ENCODE data around the gene CAPN3. TPM values are rescaled to one million over a fixed set of nuclear protein-coding genes. Genes with fewer than 3 reads are reported as not detected.
A peak's percentile ranks its signal among the peaks of the same experiment; 100 is the strongest.

The CAPN3 gene
- total and polyA plus RNA-seq, 12 donors: 3.3 to 72.9 (median 8.5) TPM

DNA sequence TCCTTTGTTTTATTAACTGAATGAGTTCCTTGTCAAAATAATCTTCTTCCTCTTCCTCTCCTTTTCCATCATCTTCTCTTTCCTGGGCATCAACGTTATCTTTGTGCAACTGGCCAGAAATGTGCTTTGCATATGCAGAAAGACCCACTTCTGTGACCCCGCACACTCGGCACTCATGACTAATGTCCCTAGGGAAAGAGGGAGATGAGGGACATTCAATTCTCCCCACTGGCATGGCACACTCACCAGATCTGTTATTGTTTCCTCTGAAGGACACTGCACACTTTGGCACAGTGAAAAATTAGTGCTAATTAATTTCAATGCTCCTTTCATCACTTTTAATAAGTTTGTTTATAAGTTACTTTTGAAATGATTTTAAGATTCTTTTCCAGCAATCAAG is 97.7 kb downstream of the CAPN3 start:
- no peak for TF ChIP-seq POLR2A (IDR thresholded peaks at IDR 0.05)
- TF ChIP-seq CTCF (IDR thresholded peaks at IDR 0.05): no peak
- Histone ChIP-seq H3K4me3 (peak overlapping the region in 1 of 4 donors; percentile 40), H3K9me3 (replicated peaks in 1 of 3) (no peaks in the 10 kb centered on the region), H3K36me3 (replicated peaks in 1 of 2) (peaks cover 0 to 4% of the 10 kb centered on the region in 2 donors), H3K4me1 (replicated peaks in 1 of 2) (peaks cover 10 to 44% of the 10 kb centered on the region in 2 donors), H3K27ac (peak overlapping the region; percentile 24 to 92 (median 71)), H3K27me3 (no peaks in the 10 kb centered on the region)
- intact Hi-C loops (cut with DNase I): no loop called here
- DNase-seq: peak in 4 of 7 donors; percentile 14 to 34 (median 20)
- WGBS, 4 donors: 17 to 29% (median 20%) methylated on average over 3 of the region's 3 CpGs

DNA sequence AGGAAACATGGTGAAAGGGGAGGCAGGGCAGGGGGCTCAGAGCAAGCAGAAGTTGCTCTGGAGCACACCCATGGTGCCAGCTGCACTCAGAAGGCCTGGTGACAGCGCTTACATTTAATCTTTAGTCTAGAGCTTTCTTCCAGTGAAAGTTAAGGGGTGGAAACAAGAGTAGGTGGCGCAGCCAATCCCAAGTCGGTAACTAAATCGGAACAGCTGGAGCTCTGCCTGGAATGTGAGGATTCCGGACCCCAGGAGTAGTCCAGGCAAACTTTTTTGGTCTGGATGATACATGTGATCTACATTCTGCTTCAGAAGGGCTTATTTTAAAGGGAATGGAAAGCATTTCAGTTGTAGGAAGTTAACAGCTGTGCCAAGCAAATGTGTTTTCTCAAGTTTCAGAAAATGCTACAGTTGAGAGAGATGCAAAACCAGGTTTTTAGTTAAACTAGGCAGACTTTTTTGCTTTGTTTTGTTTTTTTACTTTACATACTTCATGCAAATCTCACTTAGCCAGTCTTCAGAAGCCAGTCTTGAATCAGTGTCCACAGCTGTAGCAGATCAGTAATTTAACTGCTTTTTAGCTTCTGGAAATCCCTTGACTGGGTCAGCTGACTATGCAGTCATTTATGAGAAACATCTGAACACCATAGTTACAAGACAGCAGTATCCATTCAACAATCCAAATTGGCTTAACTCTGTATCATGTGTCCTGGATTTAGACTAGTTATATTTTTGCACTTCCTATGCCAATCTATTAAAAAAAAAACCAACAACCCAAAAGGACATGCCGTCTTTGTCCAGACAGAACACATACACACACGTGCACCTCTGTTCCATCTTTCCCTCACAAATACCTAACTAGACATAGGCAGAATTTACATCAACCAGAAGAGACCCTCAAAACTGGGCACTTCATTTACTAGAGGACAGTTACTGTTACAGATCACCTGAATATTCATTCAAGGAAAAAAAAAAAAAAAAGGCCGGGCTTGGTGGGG is 98.4 kb downstream of the CAPN3 start:
- Histone ChIP-seq H3K9me3 (replicated peaks in 1 of 3) (no peaks in the 10 kb centered on the region), H3K27ac (peak overlapping the region; percentile 24 to 92 (median 71)), H3K27me3 (no peaks in the 10 kb centered on the region), H3K4me1 (replicated peaks in 1 of 2) (peaks cover 10 to 44% of the 10 kb centered on the region in 2 donors), H3K4me3 (peak overlapping the region in 1 of 4 donors; percentile 40), H3K36me3 (replicated peaks in 1 of 2) (peaks cover 0 to 6% of the 10 kb centered on the region in 2 donors)
- WGBS, 4 donors: 36 to 56% (median 44%) methylated on average over 5 to 8 of the region's 8 CpGs
- TF ChIP-seq POLR2A (IDR thresholded peaks at IDR 0.05) (peak in 1 of 2 donors; percentile 73), CTCF (IDR thresholded peaks at IDR 0.05) (no peak)
- peak; percentile 51 to 88 (median 79) for DNase-seq
- intact Hi-C loops (cut with DNase I): no loop called here

- Histone ChIP-seq H3K36me3 (replicated peaks in 1 of 2) (peaks cover 0 to 20% of the 10 kb centered on the region in 2 donors), H3K4me1 (replicated peaks in 1 of 2) (peaks cover 10 to 26% of the 10 kb centered on the region in 2 donors), H3K27ac (peak overlapping the region in 1 of 5 donors; percentile 26), H3K4me3 (no peak overlapping the region), H3K27me3 (no peaks in the 10 kb centered on the region), H3K9me3 (replicated peaks in 1 of 3) (no peaks in the 10 kb centered on the region)
- DNase-seq: no peak
- no peak for TF ChIP-seq CTCF (IDR thresholded peaks at IDR 0.05)
- TF ChIP-seq POLR2A (IDR thresholded peaks at IDR 0.05): no peak
- 68 to 76% (median 74%) methylated on average over 3 of the region's 3 CpGs for WGBS, 4 donors
- intact Hi-C loops (cut with DNase I): no loop called here
Measured at GRCh38 chr15:42461261-42461660, 102.0 kb downstream of the CAPN3 start.

Small RNA genes lying within 50 kb of the gene (small RNA-seq; reads per million reads assigned to genes)
- gene RNU6-188P: 0 reads per million in 2 donors

Other genes starting within 250 kb of the CAPN3 start
- under 1 TPM in 2 of 9 donors, not detected in 7; 0.11 to 0.29 TPM for gene PLA2G4F, start 202.9 kb upstream of the CAPN3 start, total RNA-seq
- gene PLA2G4F, start 202.9 kb upstream of the CAPN3 start, polyA plus RNA-seq: under 1 TPM in 1 of 3 donors, not detected in 2; 0.03 TPM
- gene VPS39, start 151.2 kb upstream of the CAPN3 start, total RNA-seq: 100 to 1,000 TPM in 2 of 9 donors, 10 to 100 TPM in 7; 47.3 to 159 (median 68.0) TPM
- 10 to 100 TPM; 42.4 to 92.7 (median 72.7) TPM for gene VPS39, start 151.2 kb upstream of the CAPN3 start, polyA plus RNA-seq
- gene GANC, start 86.3 kb upstream of the CAPN3 start, total RNA-seq: 10 to 100 TPM; 10.3 to 37.2 (median 23.1) TPM
- 10 to 100 TPM in 2 of 3 donors, 1 to 10 TPM in 1; 8.5 to 14.6 (median 12.6) TPM for gene GANC, start 86.3 kb upstream of the CAPN3 start, polyA plus RNA-seq
- gene TMEM87A, start 86.1 kb upstream of the CAPN3 start, total RNA-seq: 100 to 1,000 TPM in 1 of 9 donors, 10 to 100 TPM in 8; 20.8 to 128 (median 52.2) TPM
- 10 to 100 TPM; 16.8 to 64.4 (median 20.1) TPM for gene TMEM87A, start 86.1 kb upstream of the CAPN3 start, polyA plus RNA-seq
- 10 to 100 TPM; 51.4 to 77.7 (median 60.7) TPM for gene ZNF106, start 131.6 kb downstream of the CAPN3 start, total RNA-seq
- 10 to 100 TPM in 1 of 3 donors, 1 to 10 TPM in 2; 5.8 to 43.1 (median 9.5) TPM for gene ZNF106, start 131.6 kb downstream of the CAPN3 start, polyA plus RNA-seq
- gene SNAP23, start 136.1 kb downstream of the CAPN3 start, total RNA-seq: 10 to 100 TPM; 44.7 to 88.2 (median 61.2) TPM
- gene SNAP23, start 136.1 kb downstream of the CAPN3 start, polyA plus RNA-seq: 10 to 100 TPM; 54.0 to 74.2 (median 58.9) TPM
- 10 to 100 TPM in 7 of 9 donors, 1 to 10 TPM in 2; 7.1 to 26.2 (median 17.9) TPM for gene LRRC57, start 189.3 kb downstream of the CAPN3 start, total RNA-seq
- 10 to 100 TPM in 1 of 3 donors, 1 to 10 TPM in 2; 3.3 to 13.7 (median 5.7) TPM for gene LRRC57, start 189.3 kb downstream of the CAPN3 start, polyA plus RNA-seq
- gene HAUS2, start 189.3 kb downstream of the CAPN3 start, total RNA-seq: 10 to 100 TPM; 13.0 to 57.9 (median 19.0) TPM
- 10 to 100 TPM in 1 of 3 donors, 1 to 10 TPM in 2; 5.8 to 28.2 (median 6.2) TPM for gene HAUS2, start 189.3 kb downstream of the CAPN3 start, polyA plus RNA-seq
- 1 to 10 TPM; 1.2 to 8.7 (median 2.8) TPM for gene STARD9, start 216.1 kb downstream of the CAPN3 start, total RNA-seq
- gene STARD9, start 216.1 kb downstream of the CAPN3 start, polyA plus RNA-seq: 1 to 10 TPM in 2 of 3 donors, under 1 TPM in 1; 0.71 to 6.8 (median 4.5) TPM